ENCODE results near the gene TGM2.
"Not testable (repeated sequence)": the region's sequence is repeated elsewhere in the genome, so short reads cannot be mapped to it uniquely, and the experiment has no call there.

Gene TGM2

DNA sequence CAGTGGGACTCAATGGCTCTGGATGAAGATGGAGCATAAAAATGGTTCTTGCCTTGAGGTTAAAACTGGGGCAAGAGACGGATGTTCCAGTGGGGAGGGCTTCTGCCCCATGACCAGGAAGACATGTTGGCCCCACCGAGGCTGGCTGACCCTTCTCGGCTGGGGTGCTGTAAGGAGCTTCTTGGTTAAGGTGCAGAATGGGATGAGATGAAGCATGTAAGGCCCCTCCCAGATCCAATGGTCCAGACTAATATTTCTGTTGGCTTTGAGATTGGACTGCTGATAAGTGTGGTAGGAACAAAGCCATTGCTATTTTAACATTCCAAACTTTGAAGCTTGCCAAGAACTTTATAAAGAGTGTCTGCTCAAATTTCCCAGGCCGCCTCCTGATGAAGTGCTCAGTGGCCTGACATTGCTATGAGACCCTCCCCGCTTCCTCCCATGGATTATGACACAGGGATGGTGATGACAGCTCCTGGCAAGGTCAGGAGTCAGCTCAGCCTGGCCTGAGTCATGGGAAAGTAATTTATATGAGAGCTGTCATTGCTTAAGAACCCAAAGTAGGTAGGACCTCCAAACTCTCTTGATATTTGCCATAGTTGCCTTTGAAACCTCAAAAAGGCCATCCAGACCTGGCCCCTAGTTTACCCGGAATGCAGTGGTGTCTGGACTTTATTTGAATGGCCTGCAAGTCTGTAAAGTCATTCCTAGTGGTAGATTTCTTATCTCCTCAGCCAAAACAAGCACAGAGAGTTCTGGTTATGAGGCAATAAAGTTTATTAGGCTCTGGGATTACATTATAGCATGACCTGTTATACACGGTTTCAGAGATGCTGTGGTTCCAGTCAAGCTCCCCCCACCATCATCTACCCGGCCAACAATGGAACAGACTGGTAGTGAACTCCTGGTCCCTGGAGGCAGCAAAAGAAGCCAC lies 55.2 kb downstream of the TGM2 start:
- H3K27me3 Mint-ChIP-seq = peaks cover 1% of the 10 kb centered on the region
- no peaks in the 10 kb centered on the region for H3K9me3 Mint-ChIP-seq (ENCODE audit: low read depth)
- no peaks in the 10 kb centered on the region for H3K36me3 Mint-ChIP-seq
- H3K27ac Mint-ChIP-seq = no peak overlapping the region
- no peak overlapping the region for H3K4me3 Mint-ChIP-seq
- no peaks in the 10 kb centered on the region for H3K4me1 Mint-ChIP-seq (ENCODE audit: low read depth)

DNA sequence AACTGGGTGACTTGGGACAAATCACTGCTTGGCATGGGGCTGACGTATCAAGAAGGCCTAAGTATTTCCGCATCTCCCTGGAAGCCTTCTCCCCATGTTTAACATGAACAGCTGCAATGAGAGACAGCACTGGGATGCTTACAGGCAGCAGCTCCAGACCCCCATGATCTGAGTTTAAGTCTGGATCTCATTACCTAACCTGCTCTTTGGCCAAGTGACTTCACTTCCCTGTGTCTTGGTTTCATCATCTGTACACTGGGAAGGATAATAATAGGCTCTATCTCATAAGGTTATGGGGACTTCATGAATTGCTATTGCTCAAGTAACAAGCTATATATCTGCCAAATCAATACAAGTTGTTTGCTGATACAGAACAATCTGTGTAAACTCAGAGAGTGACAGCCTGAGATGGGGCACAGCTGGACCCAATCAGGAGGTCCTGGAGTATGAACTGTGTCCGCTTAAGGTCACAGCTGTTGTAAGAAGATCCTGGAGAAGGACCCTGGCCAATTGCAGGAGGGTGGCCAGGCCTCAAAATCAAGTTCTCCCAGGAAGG lies 56.0 kb downstream of the TGM2 start:
- Mint-ChIP-seq H3K27me3 (peaks cover 1% of the 10 kb centered on the region), H3K4me1 (ENCODE audit: low read depth) (no peaks in the 10 kb centered on the region), H3K36me3 (no peaks in the 10 kb centered on the region), H3K4me3 (no peak overlapping the region), H3K27ac (no peak overlapping the region), H3K9me3 (ENCODE audit: low read depth) (no peaks in the 10 kb centered on the region)

DNA sequence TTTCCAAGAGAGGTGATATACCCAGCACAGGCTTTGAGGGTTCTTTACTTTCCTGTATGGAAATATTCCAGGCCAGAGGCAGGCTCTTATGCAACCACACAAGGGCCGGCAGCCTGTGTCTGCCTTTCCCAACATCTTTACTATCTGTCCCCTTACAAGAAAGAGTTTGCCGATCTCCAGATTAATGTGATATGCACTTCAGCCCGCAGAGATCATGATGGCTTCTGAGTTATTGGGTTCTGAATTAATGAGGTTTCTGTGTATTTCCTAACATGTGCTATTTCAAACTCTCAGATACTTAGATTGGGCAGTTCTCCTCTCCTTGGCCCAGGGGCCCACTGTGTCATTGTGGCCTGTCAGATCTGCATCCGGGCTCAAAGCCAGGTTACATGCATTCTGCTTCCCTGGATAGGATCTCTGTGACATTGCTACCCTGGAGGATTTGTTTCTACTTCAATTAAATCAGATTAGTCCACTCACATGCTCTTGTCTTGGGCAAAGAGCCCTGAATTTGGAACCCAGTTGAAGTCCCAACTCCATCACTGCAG lies 56.6 kb downstream of the TGM2 start:
- Mint-ChIP-seq H3K4me1 (ENCODE audit: low read depth) (no peaks in the 10 kb centered on the region), H3K27me3 (peaks cover 1% of the 10 kb centered on the region), H3K4me3 (no peak overlapping the region), H3K27ac (no peak overlapping the region), H3K9me3 (ENCODE audit: low read depth) (no peaks in the 10 kb centered on the region), H3K36me3 (no peaks in the 10 kb centered on the region)

DNA sequence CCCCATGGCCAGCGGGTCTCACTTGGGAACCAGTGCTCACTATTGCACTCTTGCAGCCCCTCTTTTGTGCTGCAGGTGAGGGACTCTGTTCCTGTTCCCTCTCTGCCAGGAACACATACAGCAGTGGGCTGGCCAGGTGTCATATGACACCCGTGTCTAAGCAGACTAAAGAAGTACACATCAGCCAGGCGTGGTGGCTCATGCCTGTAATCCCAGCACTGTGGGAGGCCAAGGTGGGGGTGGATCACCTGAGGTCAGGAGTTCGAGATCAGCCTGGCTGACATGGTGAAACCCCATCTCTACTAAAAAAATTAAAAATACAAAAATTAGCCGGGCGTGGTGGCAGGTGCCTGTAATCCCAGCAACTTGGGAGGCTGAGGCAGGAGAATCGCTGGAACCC lies 57.2 kb downstream of the TGM2 start:
- H3K36me3 Mint-ChIP-seq; H3K27me3 Mint-ChIP-seq; H3K27ac Mint-ChIP-seq; H3K4me1 Mint-ChIP-seq (ENCODE audit: low read depth); H3K9me3 Mint-ChIP-seq (ENCODE audit: low read depth); H3K4me3 Mint-ChIP-seq: not testable (repeated sequence)

DNA sequence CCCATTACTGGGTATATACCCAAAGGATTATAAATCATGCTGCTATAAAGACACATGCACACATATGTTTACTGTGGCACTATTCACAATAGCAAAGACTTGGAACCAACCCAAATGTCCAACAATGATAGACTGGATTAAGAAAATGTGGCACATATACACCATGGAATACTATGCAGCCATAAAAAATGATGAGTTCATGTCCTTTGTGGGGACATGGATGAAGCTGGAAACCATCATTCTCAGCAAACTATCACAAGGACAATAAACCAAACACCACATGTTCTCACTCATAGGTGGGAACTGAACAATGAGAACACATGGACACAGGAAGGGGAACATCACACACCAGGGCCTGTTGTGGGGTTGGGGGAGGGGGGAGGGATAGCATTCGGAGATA lies 57.7 kb downstream of the TGM2 start:
- not testable (repeated sequence) for H3K4me1 Mint-ChIP-seq (ENCODE audit: low read depth); H3K9me3 Mint-ChIP-seq (ENCODE audit: low read depth); H3K36me3 Mint-ChIP-seq; H3K4me3 Mint-ChIP-seq; H3K27ac Mint-ChIP-seq; H3K27me3 Mint-ChIP-seq

- Mint-ChIP-seq H3K27me3 (peaks cover 2% of the 10 kb centered on the region), H3K4me3 (no peak overlapping the region), H3K36me3 (no peaks in the 10 kb centered on the region), H3K27ac (no peak overlapping the region), H3K9me3 (ENCODE audit: low read depth) (no peaks in the 10 kb centered on the region), H3K4me1 (ENCODE audit: low read depth) (no peaks in the 10 kb centered on the region)
Measured at GRCh38 chr20:38106461-38106860, 58.6 kb downstream of the TGM2 start.

GRCh38 chr20:38104285-38104684 lies 60.8 kb downstream of the TGM2 start:
- Mint-ChIP-seq H3K9me3 (ENCODE audit: low read depth) (peaks cover 7% of the 10 kb centered on the region), H3K36me3 (peaks cover 5% of the 10 kb centered on the region), H3K4me3 (no peak overlapping the region), H3K4me1 (ENCODE audit: low read depth) (no peaks in the 10 kb centered on the region), H3K27ac (no peak overlapping the region), H3K27me3 (peaks cover 2% of the 10 kb centered on the region)

- H3K27me3 Mint-ChIP-seq; H3K27ac Mint-ChIP-seq; H3K36me3 Mint-ChIP-seq; H3K4me1 Mint-ChIP-seq (ENCODE audit: low read depth); H3K4me3 Mint-ChIP-seq; H3K9me3 Mint-ChIP-seq (ENCODE audit: low read depth): not testable (repeated sequence)
Measured at GRCh38 chr20:38102206-38102605, 62.9 kb downstream of the TGM2 start.

DNA sequence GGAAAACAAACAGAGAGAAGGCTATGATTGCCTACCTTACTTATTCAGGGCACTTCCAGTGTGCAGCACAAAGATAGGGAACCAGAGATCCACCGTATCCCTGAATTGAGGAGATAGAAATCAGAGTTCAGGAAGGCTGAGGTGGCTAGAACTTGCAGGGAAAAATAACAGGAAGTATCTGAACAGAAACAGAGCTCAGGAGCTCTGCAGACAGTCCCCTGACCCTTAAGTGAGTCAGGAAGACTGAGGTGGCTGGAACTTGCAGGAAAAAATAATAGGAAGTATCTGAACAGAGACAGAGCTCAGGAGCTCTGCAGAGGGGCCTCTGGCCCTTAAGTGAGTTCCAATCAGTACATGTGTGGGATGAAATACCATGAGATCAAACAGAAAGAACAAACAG lies 66.1 kb downstream of the TGM2 start:
- H3K4me1 Mint-ChIP-seq (ENCODE audit: low read depth) = peaks cover 8% of the 10 kb centered on the region
- no peak overlapping the region for H3K4me3 Mint-ChIP-seq
- peaks cover 2% of the 10 kb centered on the region for H3K27me3 Mint-ChIP-seq
- H3K9me3 Mint-ChIP-seq (ENCODE audit: low read depth) = peaks cover 7% of the 10 kb centered on the region
- H3K36me3 Mint-ChIP-seq = peaks cover 8% of the 10 kb centered on the region
- no peak overlapping the region for H3K27ac Mint-ChIP-seq

DNA sequence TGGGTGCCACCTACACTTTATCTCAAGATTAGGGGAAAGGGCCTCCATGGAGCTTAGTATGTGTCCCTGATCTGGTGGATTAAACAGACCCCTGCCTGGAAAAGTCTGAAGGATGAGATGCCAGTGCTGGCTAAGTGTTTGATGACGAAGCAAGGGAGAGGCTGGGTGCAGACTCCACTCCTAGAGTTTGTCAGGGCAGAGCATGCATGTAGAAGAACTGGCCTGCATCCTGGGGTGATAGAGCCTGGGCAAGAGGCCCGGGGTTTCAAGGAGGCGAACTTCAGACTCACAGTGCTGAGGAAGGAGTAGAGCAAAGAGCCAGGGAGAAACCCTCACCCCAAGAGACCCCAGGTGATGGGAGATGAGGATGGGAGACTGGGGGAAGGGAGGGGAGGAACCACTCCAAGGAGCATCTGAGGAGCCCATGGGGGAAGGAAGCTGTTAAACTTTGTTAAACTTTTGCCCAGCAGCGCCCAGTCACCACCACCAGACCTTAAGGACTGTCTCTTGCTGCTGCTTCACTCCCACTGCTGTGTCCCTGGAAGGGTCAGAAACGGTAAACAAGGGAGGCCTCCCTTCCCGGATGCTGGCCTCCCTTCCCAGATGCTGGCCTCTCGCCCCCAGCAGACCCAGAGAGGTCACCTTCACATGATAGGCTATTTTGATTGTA lies 69.9 kb downstream of the TGM2 start:
- H3K4me1 Mint-ChIP-seq (ENCODE audit: low read depth) = peaks cover 11% of the 10 kb centered on the region
- H3K4me3 Mint-ChIP-seq = no peak overlapping the region
- H3K27me3 Mint-ChIP-seq = no peaks in the 10 kb centered on the region
- H3K36me3 Mint-ChIP-seq = peaks cover 3% of the 10 kb centered on the region
- peaks cover 2% of the 10 kb centered on the region for H3K9me3 Mint-ChIP-seq (ENCODE audit: low read depth)
- no peak overlapping the region for H3K27ac Mint-ChIP-seq

DNA sequence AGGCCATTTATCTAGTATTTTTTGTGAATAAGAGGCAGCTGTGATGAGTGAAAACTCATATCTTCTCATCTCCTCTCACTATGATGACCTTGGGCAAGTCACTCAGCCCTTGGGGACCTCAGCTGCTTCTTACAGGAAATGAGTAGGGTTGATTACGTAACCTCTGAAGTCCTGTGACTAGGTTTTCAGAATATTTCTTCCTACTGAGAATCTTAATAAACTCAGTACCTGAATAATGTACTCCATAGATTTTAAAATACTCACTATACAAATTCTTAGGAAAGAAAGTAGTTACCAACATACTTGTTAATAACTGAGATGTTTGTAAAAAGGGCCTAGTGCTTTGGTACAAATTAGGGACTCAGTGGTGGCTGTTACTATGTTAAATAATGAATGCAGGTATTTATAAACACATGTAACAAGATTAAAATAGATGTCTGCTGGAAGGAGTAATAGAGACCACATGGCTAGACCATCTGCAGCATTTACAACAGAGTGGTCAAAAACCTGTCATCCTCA lies 70.6 kb downstream of the TGM2 start:
- Mint-ChIP-seq H3K4me1 (ENCODE audit: low read depth) (peaks cover 11% of the 10 kb centered on the region), H3K9me3 (ENCODE audit: low read depth) (no peaks in the 10 kb centered on the region), H3K36me3 (peaks cover 3% of the 10 kb centered on the region), H3K27ac (peak overlapping the region; percentile 36), H3K27me3 (no peaks in the 10 kb centered on the region), H3K4me3 (no peak overlapping the region)

- Mint-ChIP-seq H3K27me3 (no peaks in the 10 kb centered on the region), H3K4me3 (no peak overlapping the region), H3K27ac (no peak overlapping the region), H3K4me1 (ENCODE audit: low read depth) (peaks cover 11% of the 10 kb centered on the region), H3K9me3 (ENCODE audit: low read depth) (no peaks in the 10 kb centered on the region), H3K36me3 (peaks cover 3% of the 10 kb centered on the region)
Measured at GRCh38 chr20:38093641-38094077, 71.4 kb downstream of the TGM2 start.

- peaks cover 11% of the 10 kb centered on the region for H3K4me1 Mint-ChIP-seq (ENCODE audit: low read depth)
- no peak overlapping the region for H3K4me3 Mint-ChIP-seq
- H3K27me3 Mint-ChIP-seq = no peaks in the 10 kb centered on the region
- no peak overlapping the region for H3K27ac Mint-ChIP-seq
- peaks cover under 1% of the 10 kb centered on the region for H3K36me3 Mint-ChIP-seq
- H3K9me3 Mint-ChIP-seq (ENCODE audit: low read depth) = no peaks in the 10 kb centered on the region
Measured at GRCh38 chr20:38092915-38093314, 72.2 kb downstream of the TGM2 start.

GRCh38 chr20:38092260-38092857 lies 72.7 kb downstream of the TGM2 start:
- no peak overlapping the region for H3K4me3 Mint-ChIP-seq
- H3K4me1 Mint-ChIP-seq (ENCODE audit: low read depth) = peaks cover 11% of the 10 kb centered on the region
- H3K36me3 Mint-ChIP-seq = no peaks in the 10 kb centered on the region
- H3K27ac Mint-ChIP-seq = no peak overlapping the region
- no peaks in the 10 kb centered on the region for H3K27me3 Mint-ChIP-seq
- H3K9me3 Mint-ChIP-seq (ENCODE audit: low read depth) = no peaks in the 10 kb centered on the region

Measured in activated naive CD8-positive, alpha-beta T cell (primary cell).